ENCODE data around the gene HPCAL1. TPM values are rescaled to one million over a fixed set of nuclear protein-coding genes. Genes with fewer than 3 reads are reported as not detected.

Gene HPCAL1
- total and polyA plus RNA-seq, 8 donors: 14.0 to 571 (median 85.4) TPM

DNA sequence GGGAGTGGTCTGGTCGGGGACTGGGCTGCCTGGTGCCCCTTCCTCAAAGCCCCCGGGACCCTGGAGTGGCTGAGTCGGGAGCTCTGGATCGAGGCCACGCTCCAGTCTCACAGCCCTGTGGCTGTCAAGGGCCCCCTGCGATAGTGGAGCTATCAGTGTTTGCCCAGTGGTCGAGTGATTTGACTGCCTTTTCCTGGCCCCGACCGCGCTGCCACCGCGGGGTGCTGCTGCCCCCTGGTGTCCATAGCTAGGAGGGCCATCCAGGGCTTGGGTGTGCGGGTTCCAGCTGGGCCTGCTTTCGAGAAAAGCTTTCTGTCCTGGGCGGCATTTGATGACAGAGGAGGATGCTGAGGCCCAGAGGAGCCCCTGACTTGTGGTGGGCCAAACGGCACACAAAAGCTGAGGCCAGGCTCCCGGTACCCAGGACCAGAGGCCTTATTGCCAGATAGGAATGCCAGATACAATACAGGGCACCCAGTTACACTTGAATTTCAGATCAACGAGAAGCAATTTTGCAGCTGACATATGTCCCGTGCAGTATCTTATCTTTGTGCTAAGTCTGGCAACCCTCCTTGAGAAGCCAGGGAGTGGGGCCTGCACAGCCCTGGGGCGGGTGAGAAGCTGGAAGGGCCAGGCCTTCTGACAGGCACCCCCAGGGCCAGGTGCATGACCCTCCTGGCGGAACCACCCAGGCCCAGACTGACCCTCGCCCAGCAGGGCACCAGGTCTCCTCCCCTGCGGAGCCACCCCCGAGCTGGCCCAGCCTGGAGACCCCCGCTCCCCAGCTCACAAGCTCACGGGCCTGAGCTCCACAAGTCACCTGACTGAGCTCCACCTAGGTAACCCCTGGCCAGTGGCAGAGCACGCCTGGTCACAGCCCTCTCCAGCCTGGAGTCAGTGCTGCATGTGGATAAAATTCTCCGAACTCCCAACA is 132.4 kb downstream of the HPCAL1 start:
- 32 to 57% (median 35%) methylated on average over 15 to 28 of the region's 28 CpGs for WGBS, 5 donors
- intact Hi-C loops (cut with DNase I; ENCODE audit: low total_unique reads): loop anchor here (5.0 kb wide), 2 partner anchors 313 to 363 kb away; partner anchors contain the start of gene RRM2
- H3K4me3 ChIP-seq: no peak overlapping the region
- DNase-seq: peak; percentile 79 to 94
- no peak overlapping the region for H3K27ac ChIP-seq
- no peaks in the 10 kb centered on the region for H3K9me3 ChIP-seq
- H3K27me3 ChIP-seq: peaks cover 0 to 14% (median 0%) of the 10 kb centered on the region in 3 donors
- no peak for TF ChIP-seq POLR2A (IDR thresholded peaks at IDR 0.05)
- no peak for TF ChIP-seq EP300 (IDR thresholded peaks at IDR 0.05)
- TF ChIP-seq, protein P1, sequence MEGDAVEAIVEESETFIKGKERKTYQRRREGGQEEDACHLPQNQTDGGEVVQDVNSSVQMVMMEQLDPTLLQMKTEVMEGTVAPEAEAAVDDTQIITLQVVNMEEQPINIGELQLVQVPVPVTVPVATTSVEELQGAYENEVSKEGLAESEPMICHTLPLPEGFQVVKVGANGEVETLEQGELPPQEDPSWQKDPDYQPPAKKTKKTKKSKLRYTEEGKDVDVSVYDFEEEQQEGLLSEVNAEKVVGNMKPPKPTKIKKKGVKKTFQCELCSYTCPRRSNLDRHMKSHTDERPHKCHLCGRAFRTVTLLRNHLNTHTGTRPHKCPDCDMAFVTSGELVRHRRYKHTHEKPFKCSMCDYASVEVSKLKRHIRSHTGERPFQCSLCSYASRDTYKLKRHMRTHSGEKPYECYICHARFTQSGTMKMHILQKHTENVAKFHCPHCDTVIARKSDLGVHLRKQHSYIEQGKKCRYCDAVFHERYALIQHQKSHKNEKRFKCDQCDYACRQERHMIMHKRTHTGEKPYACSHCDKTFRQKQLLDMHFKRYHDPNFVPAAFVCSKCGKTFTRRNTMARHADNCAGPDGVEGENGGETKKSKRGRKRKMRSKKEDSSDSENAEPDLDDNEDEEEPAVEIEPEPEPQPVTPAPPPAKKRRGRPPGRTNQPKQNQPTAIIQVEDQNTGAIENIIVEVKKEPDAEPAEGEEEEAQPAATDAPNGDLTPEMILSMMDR (IDR thresholded peaks at IDR 0.05): peak in 6 of 7 experiments; percentile 71 to 97 (median 95)
- peak in 1 of 3 donors; percentile 67 for TF ChIP-seq POLR2AphosphoS5 (IDR thresholded peaks at IDR 0.05)
- peaks cover 14 to 38% (median 23%) of the 10 kb centered on the region in 4 donors for H3K4me1 ChIP-seq
- peaks cover 8 to 14% (median 11%) of the 10 kb centered on the region in 4 donors for H3K36me3 ChIP-seq

DNA sequence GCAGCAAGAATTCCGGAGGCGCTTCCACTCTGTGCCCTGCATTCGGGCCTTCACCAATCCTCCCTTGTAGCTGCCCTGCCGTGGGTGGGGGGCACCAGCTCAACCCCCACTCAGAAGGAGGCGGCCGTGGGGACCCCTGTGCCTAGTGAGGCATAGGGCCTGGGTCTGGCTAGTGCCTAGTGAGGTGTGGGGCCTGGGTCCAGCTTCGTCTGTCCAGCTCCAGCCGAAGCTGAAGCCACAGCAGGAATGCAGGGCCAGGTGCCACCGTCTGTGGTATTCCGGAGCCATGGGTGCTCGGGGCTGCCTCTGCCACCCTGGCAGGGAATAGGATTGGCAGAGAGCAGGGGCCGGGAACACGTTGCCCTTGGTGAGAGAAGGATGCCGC is 133.1 kb downstream of the HPCAL1 start:
- TF ChIP-seq EP300 (IDR thresholded peaks at IDR 0.05): no peak
- TF ChIP-seq, protein P1 (IDR thresholded peaks at IDR 0.05): no peak
- no peak for TF ChIP-seq POLR2AphosphoS5 (IDR thresholded peaks at IDR 0.05)
- no peak for TF ChIP-seq POLR2A (IDR thresholded peaks at IDR 0.05)
- H3K27me3 ChIP-seq: peaks cover 0 to 14% (median 0%) of the 10 kb centered on the region in 3 donors
- H3K9me3 ChIP-seq: no peaks in the 10 kb centered on the region
- H3K4me3 ChIP-seq: no peak overlapping the region
- intact Hi-C loops (cut with DNase I; ENCODE audit: low total_unique reads): no loop called here
- DNase-seq: no peak
- H3K27ac ChIP-seq: no peak overlapping the region
- 82 to 97% (median 88%) methylated on average over 12 to 14 of the region's 14 CpGs for WGBS, 5 donors
- peaks cover 14 to 38% (median 23%) of the 10 kb centered on the region in 4 donors for H3K4me1 ChIP-seq
- peaks cover 14 to 21% (median 17%) of the 10 kb centered on the region in 4 donors for H3K36me3 ChIP-seq

DNA sequence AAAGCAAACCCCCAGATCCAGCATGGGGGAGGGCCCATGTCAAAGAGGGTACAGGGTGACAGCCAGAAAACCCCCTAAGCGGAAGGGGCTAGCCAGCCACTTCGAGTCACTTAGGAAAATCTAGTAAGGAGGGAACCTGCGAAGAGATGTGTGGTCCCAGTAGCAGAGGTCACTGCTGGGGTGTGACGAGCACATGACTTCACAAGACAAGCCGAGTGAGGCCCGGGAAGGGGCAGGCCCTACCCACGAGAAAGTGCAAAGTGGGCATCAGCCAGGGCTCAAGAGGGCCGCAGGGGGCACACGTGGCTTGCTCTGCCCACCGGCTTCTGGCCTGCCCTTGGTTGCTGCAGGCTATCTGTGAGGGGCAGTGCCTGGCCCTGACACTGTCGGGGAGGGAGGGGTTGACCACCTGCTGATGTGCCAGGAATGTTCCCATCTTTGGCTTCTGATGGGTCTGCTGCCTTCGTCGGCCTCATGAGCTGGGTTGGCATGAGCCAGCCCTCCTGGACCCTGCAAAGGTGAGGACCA is 133.9 kb downstream of the HPCAL1 start:
- no peak for DNase-seq
- peaks cover 22 to 29% (median 26%) of the 10 kb centered on the region in 4 donors for H3K36me3 ChIP-seq
- intact Hi-C loops (cut with DNase I; ENCODE audit: low total_unique reads): no loop called here
- WGBS, 5 donors: 83 to 88% (median 86%) methylated on average over 7 to 13 of the region's 13 CpGs
- no peak overlapping the region for H3K4me3 ChIP-seq
- H3K27ac ChIP-seq: no peak overlapping the region
- no peaks in the 10 kb centered on the region for H3K9me3 ChIP-seq
- TF ChIP-seq POLR2AphosphoS5 (IDR thresholded peaks at IDR 0.05) (no peak), EP300 (IDR thresholded peaks at IDR 0.05) (no peak), POLR2A (IDR thresholded peaks at IDR 0.05) (no peak)
- TF ChIP-seq, protein P1 (IDR thresholded peaks at IDR 0.05): no peak
- peaks cover 0 to 14% (median 0%) of the 10 kb centered on the region in 3 donors for H3K27me3 ChIP-seq
- peaks cover 11 to 34% (median 21%) of the 10 kb centered on the region in 4 donors for H3K4me1 ChIP-seq

DNA sequence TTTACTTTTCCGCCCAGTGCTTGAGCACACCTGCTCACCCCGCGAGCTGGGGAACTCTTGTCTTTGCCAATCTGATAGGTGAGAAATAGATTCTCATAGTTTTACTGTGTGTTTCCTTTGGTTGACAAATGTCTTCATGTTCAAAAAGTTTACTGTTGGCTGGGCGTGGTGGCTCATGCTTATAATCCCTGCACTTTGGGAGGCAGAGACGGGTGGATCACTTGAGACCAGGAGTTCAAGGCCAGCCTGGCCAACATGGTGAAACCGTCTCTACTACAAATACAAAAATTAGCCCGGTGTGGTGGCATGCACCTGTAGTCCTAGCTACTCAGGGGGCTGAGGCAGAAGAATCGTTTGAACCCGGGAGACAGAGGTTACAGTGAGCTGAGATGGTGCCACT is 135.1 kb downstream of the HPCAL1 start:
- intact Hi-C loops (cut with DNase I; ENCODE audit: low total_unique reads): no loop called here
- no peaks in the 10 kb centered on the region for H3K9me3 ChIP-seq
- peaks cover 34 to 41% (median 37%) of the 10 kb centered on the region in 4 donors for H3K36me3 ChIP-seq
- H3K4me3 ChIP-seq: no peak overlapping the region
- peaks cover 0 to 2% (median 0%) of the 10 kb centered on the region in 3 donors for H3K27me3 ChIP-seq
- no peak for TF ChIP-seq EP300 (IDR thresholded peaks at IDR 0.05)
- 57 to 69% (median 59%) methylated on average over 9 of the region's 9 CpGs for WGBS, 5 donors
- DNase-seq: no peak
- peaks cover 7 to 22% (median 9%) of the 10 kb centered on the region in 4 donors for H3K4me1 ChIP-seq
- no peak overlapping the region for H3K27ac ChIP-seq
